WTC11 (cell line): ENCODE results near the gene NHERF2. TPM values are rescaled to one million over a fixed set of nuclear protein-coding genes. Genes with fewer than 3 reads are reported as not detected.

Experiments used
- ATAC-seq: fragments of 200-7000 bp; cut with Tn5 transposase; 2 replicates; pipeline ENCODE4 v1.10.0; 2021; ENCODE audit warnings: mild to moderate bottlenecking, moderate library complexity
- CTCF ChIA-PET: fragments of 300-600 bp; sonication (Branson Sonifier 250); formaldehyde crosslinking; loops from one replicate; lab custom pipeline; 2021; ENCODE audit warnings: antibody characterized with exemption; lab: Charles Lee
- POLR2A ChIA-PET: fragments of 350-600 bp; sonication (Branson Sonifier 250); formaldehyde crosslinking; loops from one replicate; lab custom pipeline; 2021; ENCODE audit warnings: antibody characterized with exemption; lab: Charles Lee
- DNase-seq: peaks from one replicate; pipeline ENCODE4 v3.0.0; 2021; ENCODE audit warnings: low spot score
- H3K27ac Mint-ChIP-seq: 2 replicates; pipeline ENCODE4 v1.8.0; 2021; ENCODE audit warnings: mixed read lengths
- H3K27me3 Mint-ChIP-seq: 2 replicates; pipeline ENCODE4 v1.8.0; 2021; ENCODE audit warnings: low read depth, mild to moderate bottlenecking, moderate library complexity, mixed read lengths
- H3K36me3 Mint-ChIP-seq: 2 replicates; pipeline ENCODE4 v1.8.0; 2021; ENCODE audit warnings: mixed read lengths
- H3K4me1 Mint-ChIP-seq: 2 replicates; pipeline ENCODE4 v1.8.0; 2022; ENCODE audit warnings: mixed read lengths
- H3K4me3 Mint-ChIP-seq: 2 replicates; pipeline ENCODE4 v1.8.0; 2021; ENCODE audit warnings: mild to moderate bottlenecking, moderate library complexity, mixed read lengths
- H3K9me3 Mint-ChIP-seq: 2 replicates; pipeline ENCODE4 v1.8.0; 2021; ENCODE audit warnings: mixed read lengths
- ARID4B ChIP-seq: sonication (generic); formaldehyde crosslinking; IDR thresholded peaks from 2 replicates; pipeline ENCODE4 v1.8.0; 2023; ENCODE audit warnings: missing genetic modification reagents, mild to moderate bottlenecking, borderline replicate concordance
- ATF1 ChIP-seq: sonication (generic); formaldehyde crosslinking; IDR thresholded peaks from 2 replicates; pipeline ENCODE4 v1.8.1; 2023; ENCODE audit warnings: mild to moderate bottlenecking, moderate library complexity, missing genetic modification reagents
- ATF2 ChIP-seq: sonication (generic); formaldehyde crosslinking; IDR thresholded peaks from 2 replicates; pipeline ENCODE4 v1.8.1; 2022; ENCODE audit warnings: low read depth, missing genetic modification reagents, borderline replicate concordance
- CBFB ChIP-seq: sonication (generic); formaldehyde crosslinking; IDR thresholded peaks from 2 replicates; pipeline ENCODE4 v1.8.1; 2022; ENCODE audit warnings: mild to moderate bottlenecking, low read depth, missing genetic modification reagents
- CREB1 ChIP-seq: sonication (generic); formaldehyde crosslinking; IDR thresholded peaks from 2 replicates; pipeline ENCODE4 v1.8.0; 2023; ENCODE audit warnings: mild to moderate bottlenecking, missing genetic modification reagents
- CREM ChIP-seq: sonication (generic); formaldehyde crosslinking; IDR thresholded peaks from 2 replicates; pipeline ENCODE4 v1.8.1; 2022; ENCODE audit warnings: mild to moderate bottlenecking, missing genetic modification reagents, moderate library complexity
- FOXP1 ChIP-seq: sonication (generic); formaldehyde crosslinking; IDR thresholded peaks from 2 replicates; pipeline ENCODE4 v1.8.0; 2022; ENCODE audit warnings: missing genetic modification reagents, mild to moderate bottlenecking, moderate library complexity, borderline replicate concordance
- JAZF1 ChIP-seq: fragments of 250-450 bp; sonication (Bioruptor Pico); IDR thresholded peaks from 2 replicates; pipeline ENCODE4 v1.9.0; 2021; ENCODE audit warnings: moderate library complexity, mild to moderate bottlenecking, inconsistent platforms
- NFATC4 ChIP-seq: fragments of 250-450 bp; sonication (Bioruptor Pico); IDR thresholded peaks from 2 replicates; pipeline ENCODE4 v1.9.0; 2021; ENCODE audit warnings: mild to moderate bottlenecking
- NFYB ChIP-seq: sonication (generic); formaldehyde crosslinking; conservative IDR thresholded peaks from 2 replicates; pipeline ENCODE4 v1.8.0; 2022; ENCODE audit warnings: low read depth, missing genetic modification reagents
- NR2C2 ChIP-seq: sonication (generic); formaldehyde crosslinking; IDR thresholded peaks from 2 replicates; pipeline ENCODE4 v1.8.0; 2022; ENCODE audit warnings: mild to moderate bottlenecking, missing genetic modification reagents
- NR3C1 ChIP-seq: sonication (generic); formaldehyde crosslinking; conservative IDR thresholded peaks from 2 replicates; pipeline ENCODE4 v1.8.1; 2023; ENCODE audit warnings: low read depth, mild to moderate bottlenecking, missing genetic modification reagents
- TP53 ChIP-seq: sonication (generic); formaldehyde crosslinking; IDR thresholded peaks from 2 replicates; pipeline ENCODE4 v1.8.1; 2023; ENCODE audit warnings: mild to moderate bottlenecking, missing genetic modification reagents
- ZNF219 ChIP-seq: sonication (generic); formaldehyde crosslinking; IDR thresholded peaks from 2 replicates; pipeline ENCODE4 v1.8.0; 2023; ENCODE audit warnings: missing genetic modification reagents, mild to moderate bottlenecking, borderline replicate concordance
- ZNF263 ChIP-seq: sonication (generic); formaldehyde crosslinking; IDR thresholded peaks from 2 replicates; pipeline ENCODE4 v1.8.1; 2022; ENCODE audit warnings: low read depth, mild to moderate bottlenecking, moderate library complexity, missing genetic modification reagents
- ZNF416 ChIP-seq: fragments of 250-450 bp; sonication (Bioruptor Pico); IDR thresholded peaks from 2 replicates; pipeline ENCODE4 v1.9.0; 2021; ENCODE audit warnings: mild to moderate bottlenecking, inconsistent platforms
- ZNF423 ChIP-seq: fragments of 250-450 bp; sonication (Bioruptor Pico); IDR thresholded peaks from 2 replicates; pipeline ENCODE4 v2.1.2; 2022; ENCODE audit warnings: mild to moderate bottlenecking, moderate library complexity
- ZNF425 ChIP-seq: fragments of 250-450 bp; sonication (Bioruptor Pico); conservative IDR thresholded peaks from 2 replicates; pipeline ENCODE4 v1.9.0; 2021; ENCODE audit warnings: mild to moderate bottlenecking
- ZNF512 ChIP-seq: sonication (generic); formaldehyde crosslinking; IDR thresholded peaks from 2 replicates; pipeline ENCODE4 v1.8.1; 2022; ENCODE audit warnings: missing genetic modification reagents, borderline replicate concordance
- ZSCAN18 ChIP-seq: fragments of 250-450 bp; sonication (Bioruptor Pico); IDR thresholded peaks from 2 replicates; pipeline ENCODE4 v2.1.2; 2022; ENCODE audit warnings: mild to moderate bottlenecking, moderate library complexity
- total RNA-seq: library from RNA; stranded (reverse); gene quantifications from 3 replicates; pipeline ENCODE4 v1.2.3, GENCODE V29; 2021

The NHERF2 gene
- total RNA-seq, 1 experiment from 2014 or later, result 31.1 TPM

GRCh38 chr16:1987198-1987597, 39.5 kb upstream of the NHERF2 start (continued):
- TF ChIP-seq ARID4B (CRISPR knock-in tag), result no peak
- TF ChIP-seq ZNF512 (CRISPR knock-in tag), result no peak
- TF ChIP-seq ZNF263 (CRISPR knock-in tag), result no peak

- DNase-seq (peak; percentile 54), ATAC-seq (no peak; the same call in none of the 2 replicates)
- H3K4me1 Mint-ChIP-seq, result peaks cover 25% of the 10 kb centered on the region
- H3K4me3 Mint-ChIP-seq, result peak within 1 kb of the TSS; percentile 76
- H3K27ac Mint-ChIP-seq, result no peak within 1 kb of the TSS
- CTCF ChIA-PET, result interaction anchor here (1.1 to 6.4 kb wide), 2 partner anchors 14 to 60 kb away, joined by 3 to 59 read pairs; no protein-coding TSS in a partner anchor
- POLR2A ChIA-PET, result no interaction called here
- H3K36me3 Mint-ChIP-seq, result peaks cover 5% of the 10 kb centered on the region; the same call in 1 of the 2 replicates
- H3K27me3 Mint-ChIP-seq, result peaks cover 24% of the 10 kb centered on the region
- TF ChIP-seq ZSCAN18 (0 out of 2 replicates have a peak, but pooled peaks have one; percentile 17), ZNF423 (CRISPR knock-in tag) (peak; percentile 20; the same call in 1 of the 2 replicates), NR3C1 (CRISPR knock-in tag) (0 out of 2 replicates have a peak, but pooled peaks have one; percentile 71), TP53 (CRISPR knock-in tag) (0 out of 2 replicates have a peak, but pooled peaks have one; percentile 33), CREM (CRISPR knock-in tag) (no peak), ZNF263 (CRISPR knock-in tag) (peak; percentile 74), CBFB (CRISPR knock-in tag) (0 out of 2 replicates have a peak, but pooled peaks have one; percentile 35), NFYB (CRISPR knock-in tag) (no peak; the same call in 1 of the 2 replicates), ZNF416 (CRISPR knock-in tag) (0 out of 2 replicates have a peak, but pooled peaks have one; percentile 52)
- H3K9me3 Mint-ChIP-seq, result no peaks in the 10 kb centered on the region
These were observed 37.2 kb upstream of the NHERF2 start, which contains the start of gene SYNGR3 for GRCh38 chr16:1989209-1990100. Gene SYNGR3, plus strand, starts transcription at chr16:1989970. Its CDS starts 133 bp downstream, at chr16:1990103.

- Mint-ChIP-seq H3K27ac (no peak overlapping the region), H3K4me1 (peaks cover 20% of the 10 kb centered on the region), H3K9me3 (no peaks in the 10 kb centered on the region), H3K36me3 (peaks cover 5% of the 10 kb centered on the region; the same call in 1 of the 2 replicates), H3K4me3 (no peak overlapping the region)
- CTCF ChIA-PET, result interaction anchor here (0.8 to 6.4 kb wide), 5 partner anchors 10 to 150 kb away, joined by 3 to 59 read pairs (median 5); no protein-coding TSS in a partner anchor
- no peak for TF ChIP-seq ATF2
- no peak for TF ChIP-seq ZNF219 (CRISPR knock-in tag)
- TF ChIP-seq ATF1 (CRISPR knock-in tag), result no peak
- TF ChIP-seq NFATC4 (CRISPR knock-in tag), result no peak
- no peak for TF ChIP-seq NR3C1 (CRISPR knock-in tag)
- no peak for TF ChIP-seq JAZF1
- no peak for TF ChIP-seq FOXP1
- TF ChIP-seq NR2C2 (CRISPR knock-in tag), result no peak
- no peak for TF ChIP-seq CREB1 (CRISPR knock-in tag)
- TF ChIP-seq ZNF425 (CRISPR knock-in tag), result no peak
- TF ChIP-seq, all 79 proteins: peak for 0
- H3K27me3 Mint-ChIP-seq, result peaks cover 24% of the 10 kb centered on the region
- POLR2A ChIA-PET, result no interaction called here
- DNase-seq, result no peak
- peak; percentile 4; the same call in 1 of the 2 replicates for ATAC-seq
These were observed 36.7 kb upstream of the NHERF2 start for GRCh38 chr16:1990101-1990350.
